Endothelial cell of umbilical vein (primary cell): ENCODE results near the gene SLCO4C1. TPM values are rescaled to one million over a fixed set of nuclear protein-coding genes. Genes with fewer than 3 reads are reported as not detected.

Experiments used
- BruUV-seq: library from RNA; stranded (reverse); fragments of 400-500 nt; replicated peaks from 2 replicates; lab custom pipeline; 2021; lab: Mats Ljungman, UMichigan
- CTCF ChIA-PET: fragments of 300-600, 350-600 bp; sonication (Branson Sonifier 250); formaldehyde crosslinking; loops from one replicate; lab custom pipeline; 2021; ENCODE audit warnings: antibody characterized with exemption, inconsistent platforms; lab: Charles Lee
- POLR2A ChIA-PET: fragments of 300-600, 350-600 bp; sonication (Branson Sonifier 250); formaldehyde crosslinking; loops from one replicate; lab custom pipeline; 2021; ENCODE audit warnings: antibody characterized with exemption, inconsistent platforms; lab: Charles Lee
- DNase-seq: peaks from one replicate; pipeline ENCODE4 v3.0.0-alpha.2; 2011; ENCODE audit warnings: low read depth, low spot score
- FAIRE-seq: peaks from 2 replicates; lab custom pipeline; 2011; peaks lifted over from hg19 to GRCh38; lab: Jason Lieb, UNC
- H2AFZ ChIP-seq: 2 replicates; pipeline ENCODE4 v1.6.0; 2012; ENCODE audit warnings: low read depth, low read length, control low read depth, inconsistent platforms
- H3K27ac ChIP-seq: 2 replicates; pipeline ENCODE4 v1.5.1; 2011; ENCODE audit warnings: low read depth, mild to moderate bottlenecking, control low read depth, low read length, moderate library complexity; ENCODE audit not compliant: insufficient read depth
- H3K27me3 ChIP-seq, 2 experiments: 2 replicates each; pipeline versions ENCODE4 v1.6.0 to v1.6.1; 2011; ENCODE audit warnings: low read length in 2 of 2, mixed read lengths in 1 of 2; ENCODE audit not compliant: control insufficient read depth in 2 of 2, insufficient read depth in 2 of 2
- H3K36me3 ChIP-seq, 2 experiments: 2 replicates in 1 of 2; 3 replicates in 1 of 2; pipeline ENCODE4 v1.5.1; 2011; ENCODE audit warnings: low read length in 2 of 2, mild to moderate bottlenecking in 1 of 2, moderate library complexity in 1 of 2; ENCODE audit not compliant: control insufficient read depth in 2 of 2, insufficient read depth in 2 of 2; ENCODE audit errors: extremely low read depth in 1 of 2
- H3K4me1 ChIP-seq: 3 replicates; pipeline ENCODE4 v1.5.1; 2011; ENCODE audit warnings: mild to moderate bottlenecking, low read length; ENCODE audit not compliant: control insufficient read depth, insufficient read depth; ENCODE audit errors: extremely low read depth
- H3K4me2 ChIP-seq: 2 replicates; pipeline ENCODE4 v1.6.1; 2011; ENCODE audit warnings: low read length, control low read depth, mixed read lengths; ENCODE audit not compliant: insufficient read depth
- H3K4me3 ChIP-seq, 3 experiments: fragments of 200-600 bp in 1 of 3; sonication (generic), shearing (Covaris generic) in 1 of 3; replicated peaks in 1 of 3; 2 replicates each; pipeline ENCODE4 v1.5.1; 2011 to 2016; ENCODE audit warnings: control low read depth in 3 of 3, low read length in 3 of 3, mild to moderate bottlenecking in 2 of 3, inconsistent platforms in 1 of 3, low read depth in 1 of 3, moderate library complexity in 1 of 3; ENCODE audit not compliant: insufficient read depth in 1 of 3
- H3K79me2 ChIP-seq: 2 replicates; pipeline ENCODE4 v1.6.0; 2012; ENCODE audit warnings: low read length, inconsistent platforms; ENCODE audit not compliant: control insufficient read depth, insufficient read depth
- H3K9ac ChIP-seq: replicated peaks from 2 replicates; pipeline ENCODE3; 2011; ENCODE audit warnings: low read length, control low read depth; ENCODE audit not compliant: insufficient read depth; ENCODE audit errors: extremely low read depth
- H3K9me1 ChIP-seq: replicated peaks from 3 replicates; pipeline ENCODE4 v1.6.0; 2011; ENCODE audit warnings: mild to moderate bottlenecking, low read length; ENCODE audit not compliant: control insufficient read depth, insufficient read depth; ENCODE audit errors: extremely low read depth
- H3K9me3 ChIP-seq: replicated peaks from 2 replicates; pipeline ENCODE4 v1.5.1; 2012; ENCODE audit warnings: low read length, inconsistent platforms; ENCODE audit not compliant: control insufficient read depth, insufficient read depth
- H4K20me1 ChIP-seq: replicated peaks from 2 replicates; pipeline ENCODE3; 2011; ENCODE audit warnings: mild to moderate bottlenecking, low read length; ENCODE audit not compliant: control insufficient read depth, insufficient read depth; ENCODE audit errors: extremely low read depth
- EZH2 ChIP-seq: IDR thresholded peaks from 2 replicates; pipeline ENCODE4 v1.6.1; 2012; ENCODE audit warnings: borderline replicate concordance, low read depth, mild to moderate bottlenecking, moderate library complexity, low read length, inconsistent platforms; ENCODE audit not compliant: severe bottlenecking
- FOS ChIP-seq: IDR thresholded peaks from 2 replicates; pipeline ENCODE4 v1.6.1; 2011; ENCODE audit warnings: mild to moderate bottlenecking, low read length, moderate library complexity, borderline replicate concordance; ENCODE audit not compliant: insufficient read depth
- GATA2 ChIP-seq: IDR thresholded peaks from 2 replicates; pipeline ENCODE4 v1.7.0; 2011; ENCODE audit warnings: low read depth, mild to moderate bottlenecking, moderate library complexity, mixed read lengths, low read length; ENCODE audit not compliant: insufficient read length, insufficient read depth
- JUN ChIP-seq: IDR thresholded peaks from 2 replicates; pipeline ENCODE4 v1.6.1; 2011; ENCODE audit warnings: borderline replicate concordance, low read depth; ENCODE audit not compliant: insufficient read length, insufficient read depth
- MYC ChIP-seq: IDR thresholded peaks from one replicate; pipeline ENCODE4 v1.6.1; 2011; ENCODE audit warnings: mild to moderate bottlenecking, low read depth, low read length
- POLR2A ChIP-seq: IDR thresholded peaks from 2 replicates; pipeline ENCODE4 v1.6.1; 2012; ENCODE audit warnings: low read depth, mild to moderate bottlenecking, control low read depth, low read length
- POLR2AphosphoS5 ChIP-seq: IDR thresholded peaks from 2 replicates; pipeline ENCODE4 v1.6.1; 2012; ENCODE audit warnings: low read depth, mild to moderate bottlenecking, control low read depth, low read length, moderate library complexity; ENCODE audit not compliant: insufficient read depth
- dilution Hi-C: fragments of 300-500 bp; cut with MboI; formaldehyde crosslinking; loops from one replicate; pipeline ENCODE4 v1.15.0; 2019; ENCODE audit warnings: low sequenced_read_pairs; ENCODE audit not compliant: extremely low pct_ligation_motif_present
- intact Hi-C: fragments of 100-400 bp; cut with micrococcal nuclease; formaldehyde crosslinking; loops from one replicate; pipeline ENCODE4 v1.10.0; 2022
- polyA plus RNA-seq, 4 experiments: library from polyadenylated mRNA; depleted of rRNA in 3 of 4; stranded (reverse) in 3 of 4; unstranded in 1 of 4; fragments of >200 nt; gene quantifications; 2 replicates each; pipeline versions ENCODE4 v1.2.1 to v1.2.3, GENCODE V29; 2011 to 2012; ENCODE audit warnings: missing spikeins in 1 of 4
- total RNA-seq: library from RNA; stranded (reverse); gene quantifications from 2 replicates; pipeline ENCODE4 v1.2.3, GENCODE V29; 2021
- TF ChIP-seq, protein P1 (sequence below), 2 donors: IDR thresholded peaks; 1 replicate in 1 of 2; 2 replicates in 1 of 2; pipeline ENCODE4 v1.5.1; 2011; ENCODE audit warnings: low read length in 2 of 2, mild to moderate bottlenecking in 2 of 2, moderate library complexity in 2 of 2, control low read depth in 1 of 2, inconsistent platforms in 1 of 2, low read depth in 1 of 2; ENCODE audit not compliant: insufficient read depth in 1 of 2; ENCODE audit errors: extremely low read depth in 1 of 2
- TF ChIP-seq, protein P2 (sequence below): IDR thresholded peaks from 2 replicates; pipeline ENCODE4 v1.6.1; 2011; ENCODE audit not compliant: insufficient read depth, insufficient read length

Gene SLCO4C1
- total and polyA plus RNA-seq, 2 donors (not counting 3 experiments of a cell fraction or from before 2014, with no cell fraction given), result 0.03 TPM; not detected in 1

DNA sequence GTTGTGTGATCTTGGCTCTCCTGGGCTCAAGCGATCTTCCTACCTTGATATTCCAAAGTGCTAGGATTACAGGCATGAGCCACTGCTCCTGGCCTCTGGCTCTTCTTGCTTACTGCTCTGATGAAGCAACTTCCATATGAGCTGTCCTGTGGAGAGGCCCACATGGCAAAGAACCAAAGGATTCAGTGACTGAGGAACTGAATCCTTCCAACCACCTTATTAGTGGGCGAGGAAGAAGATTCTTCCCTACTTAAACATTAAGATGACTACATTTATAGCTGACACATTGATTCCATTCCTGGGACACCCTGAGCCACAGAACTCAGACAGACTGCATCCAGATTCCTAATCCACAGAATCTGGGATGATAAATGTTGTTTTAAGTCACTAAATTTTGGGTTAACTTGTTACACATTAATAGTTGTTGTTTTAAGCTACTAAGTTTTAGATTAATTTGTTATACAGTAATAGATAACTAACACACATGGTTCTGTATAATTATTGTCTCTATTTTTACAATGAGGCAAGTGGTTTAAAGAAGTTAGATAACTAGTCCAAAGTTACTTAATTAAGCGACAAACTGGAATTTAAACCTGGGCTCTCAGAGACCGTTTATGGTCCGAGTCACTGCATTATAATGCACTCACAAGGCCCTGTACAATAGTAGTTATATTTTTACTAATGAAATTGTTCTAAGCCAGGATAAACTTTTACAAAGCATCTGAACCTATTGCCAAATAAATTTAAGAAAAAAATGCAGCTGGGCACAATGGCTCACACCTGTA is 16.7 kb upstream of the SLCO4C1 start:
- no peak overlapping the region for H2AFZ ChIP-seq
- FAIRE-seq, result no peak
- intact Hi-C loops (no loop called here), dilution Hi-C loops (no loop called here)
- H3K9me1 ChIP-seq, result no peaks in the 10 kb centered on the region
- no peak overlapping the region for H3K27ac ChIP-seq
- H4K20me1 ChIP-seq, result no peaks in the 10 kb centered on the region
- no peaks in the 10 kb centered on the region for H3K79me2 ChIP-seq
- ChIA-PET CTCF (no interaction called here), POLR2A (no interaction called here)
- no peak for DNase-seq
- H3K4me1 ChIP-seq, result no peaks in the 10 kb centered on the region
- H3K27me3 ChIP-seq, result no peaks in the 10 kb centered on the region
- no peaks in the 10 kb centered on the region for H3K36me3 ChIP-seq
- H3K4me2 ChIP-seq, result no peak overlapping the region
- no TSS peak for BruUV-seq
- no peak overlapping the region for H3K9ac ChIP-seq
- H3K9me3 ChIP-seq, result no peaks in the 10 kb centered on the region
- TF ChIP-seq JUN (no peak), GATA2 (no peak), MYC (no peak), POLR2A (no peak), EZH2 (no peak), POLR2AphosphoS5 (no peak), FOS (no peak)
- TF ChIP-seq, protein P1, sequence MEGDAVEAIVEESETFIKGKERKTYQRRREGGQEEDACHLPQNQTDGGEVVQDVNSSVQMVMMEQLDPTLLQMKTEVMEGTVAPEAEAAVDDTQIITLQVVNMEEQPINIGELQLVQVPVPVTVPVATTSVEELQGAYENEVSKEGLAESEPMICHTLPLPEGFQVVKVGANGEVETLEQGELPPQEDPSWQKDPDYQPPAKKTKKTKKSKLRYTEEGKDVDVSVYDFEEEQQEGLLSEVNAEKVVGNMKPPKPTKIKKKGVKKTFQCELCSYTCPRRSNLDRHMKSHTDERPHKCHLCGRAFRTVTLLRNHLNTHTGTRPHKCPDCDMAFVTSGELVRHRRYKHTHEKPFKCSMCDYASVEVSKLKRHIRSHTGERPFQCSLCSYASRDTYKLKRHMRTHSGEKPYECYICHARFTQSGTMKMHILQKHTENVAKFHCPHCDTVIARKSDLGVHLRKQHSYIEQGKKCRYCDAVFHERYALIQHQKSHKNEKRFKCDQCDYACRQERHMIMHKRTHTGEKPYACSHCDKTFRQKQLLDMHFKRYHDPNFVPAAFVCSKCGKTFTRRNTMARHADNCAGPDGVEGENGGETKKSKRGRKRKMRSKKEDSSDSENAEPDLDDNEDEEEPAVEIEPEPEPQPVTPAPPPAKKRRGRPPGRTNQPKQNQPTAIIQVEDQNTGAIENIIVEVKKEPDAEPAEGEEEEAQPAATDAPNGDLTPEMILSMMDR (IDR thresholded peaks at IDR 0.05; ENCODE audit: extremely low read depth in 1 of 2, insufficient read depth in 1 of 2, low read depth in 1 of 2, low read length in 2 of 2), result no peak
- TF ChIP-seq, protein P2, sequence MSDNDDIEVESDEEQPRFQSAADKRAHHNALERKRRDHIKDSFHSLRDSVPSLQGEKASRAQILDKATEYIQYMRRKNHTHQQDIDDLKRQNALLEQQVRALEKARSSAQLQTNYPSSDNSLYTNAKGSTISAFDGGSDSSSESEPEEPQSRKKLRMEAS, result no peak
- H3K4me3 ChIP-seq, result no peak overlapping the region
